Ishikawa (cell line): Measurements from ENCODE around the gene SLC5A9.

Experiments used
- CEBPB ChIP-seq: IDR thresholded peaks from 2 replicates; pipeline ENCODE4 v1.6.1; 2012
- CREB1 ChIP-seq: IDR thresholded peaks from 2 replicates; pipeline ENCODE4 v1.6.1; 2012; ENCODE audit warnings: low read depth
- EGR1 ChIP-seq: IDR thresholded peaks from 2 replicates; pipeline ENCODE4 v1.6.1; 2012
- EP300 ChIP-seq: IDR thresholded peaks from 2 replicates; pipeline ENCODE4 v1.6.1; 2012; ENCODE audit warnings: borderline replicate concordance
- FOXM1 ChIP-seq: IDR thresholded peaks from 2 replicates; pipeline ENCODE4 v1.6.1; 2012; ENCODE audit warnings: low read depth, borderline replicate concordance
- MAX ChIP-seq: IDR thresholded peaks from 2 replicates; pipeline ENCODE4 v1.6.1; 2012
- NFIC ChIP-seq: IDR thresholded peaks from 2 replicates; pipeline ENCODE4 v1.6.1; 2012
- RAD21 ChIP-seq: IDR thresholded peaks from 2 replicates; pipeline ENCODE4 v1.6.1; 2012; ENCODE audit warnings: low read depth
- REST ChIP-seq: IDR thresholded peaks from 2 replicates; pipeline ENCODE4 v1.6.1; 2012; ENCODE audit warnings: low read depth, mild to moderate bottlenecking
- TAF1 ChIP-seq: IDR thresholded peaks from 2 replicates; pipeline ENCODE4 v1.6.1; 2012; ENCODE audit warnings: low read depth, mild to moderate bottlenecking
- TCF12 ChIP-seq: IDR thresholded peaks from 2 replicates; pipeline ENCODE4 v1.6.1; 2012; ENCODE audit warnings: low read depth
- TEAD4 ChIP-seq: IDR thresholded peaks from 2 replicates; pipeline ENCODE4 v1.6.1; 2012
- USF1 ChIP-seq: IDR thresholded peaks from 2 replicates; pipeline ENCODE4 v1.6.1; 2012
- YY1 ChIP-seq: IDR thresholded peaks from 2 replicates; pipeline ENCODE4 v1.6.1; 2012; ENCODE audit warnings: low read depth
- ZBTB7A ChIP-seq: IDR thresholded peaks from 2 replicates; pipeline ENCODE4 v1.6.1; 2012; ENCODE audit warnings: low read depth

Gene SLC5A9

GRCh38 chr1:48190881-48191280 lies 31.6 kb upstream of the SLC5A9 start:
- TF ChIP-seq EP300: no peak

- TF ChIP-seq TCF12 (no peak), ZBTB7A (no peak), USF1 (no peak), NFIC (no peak), MAX (no peak), CREB1 (no peak), EP300 (no peak), CEBPB (no peak), TAF1 (no peak), YY1 (no peak), RAD21 (no peak), REST (no peak), EGR1 (no peak), FOXM1 (no peak), TEAD4 (no peak)
Measured at GRCh38 chr1:48194801-48195200, 27.7 kb upstream of the SLC5A9 start.

- TF ChIP-seq NFIC (no peak), MAX (no peak), FOXM1 (no peak), CREB1 (no peak), TEAD4 (no peak), EP300 (no peak), YY1 (no peak), EGR1 (no peak), TAF1 (no peak), TCF12 (no peak), CEBPB (no peak), RAD21 (no peak), REST (no peak), USF1 (no peak), ZBTB7A (no peak)
Measured at GRCh38 chr1:48196237-48196636, 26.3 kb upstream of the SLC5A9 start.

- TF ChIP-seq YY1 (no peak), MAX (no peak), CREB1 (no peak), USF1 (no peak), CEBPB (no peak), EGR1 (no peak), FOXM1 (no peak), TAF1 (no peak), NFIC (no peak), EP300 (no peak), RAD21 (no peak), TEAD4 (no peak), TCF12 (no peak), REST (no peak), ZBTB7A (no peak)
Measured at GRCh38 chr1:48198970-48199369, 23.5 kb upstream of the SLC5A9 start.
